HG03095 (cell line): ENCODE results near the gene IL21.
"Not testable (repeated sequence)": the region's sequence is repeated elsewhere in the genome, so short reads cannot be mapped to it uniquely, and the experiment has no call there.

Experiments
- ATAC-seq: cut with Tn5 transposase; IDR thresholded peaks from one replicate; pipeline ENCODE4 v1.9.1; 2021; ENCODE audit warnings: moderate library complexity; ENCODE audit not compliant: unreplicated experiment

The IL21 gene

GRCh38 chr4:122583906-122584305 is 37.0 kb downstream of the IL21 start:
- ATAC-seq = no peak

- ATAC-seq = peak; percentile 84
These were observed 42.8 kb downstream of the IL21 start for GRCh38 chr4:122577808-122578781.

GRCh38 chr4:122577189-122577553 is 43.7 kb downstream of the IL21 start:
- no peak for ATAC-seq

- ATAC-seq = no peak
These were observed 44.3 kb downstream of the IL21 start for GRCh38 chr4:122576261-122577188.

GRCh38 chr4:122574347-122574746 is 46.5 kb downstream of the IL21 start:
- ATAC-seq = not testable (repeated sequence)

GRCh38 chr4:122562449-122562848 is 58.4 kb downstream of the IL21 start:
- ATAC-seq = no peak
